NCI-H1105 treated with DMSO at 0.1 percent for 48 hours (cell line): Measurements from ENCODE around the gene DAPK2.

ENCODE experiments used
- DNase-seq: peaks from one replicate; lab custom pipeline; 2025; lab: John Stamatoyannopoulos, UW

DAPK2 gene

GRCh38 chr15:63998489-63998888 is 47.8 kb downstream of the DAPK2 start:
- no peak for DNase-seq

DNA sequence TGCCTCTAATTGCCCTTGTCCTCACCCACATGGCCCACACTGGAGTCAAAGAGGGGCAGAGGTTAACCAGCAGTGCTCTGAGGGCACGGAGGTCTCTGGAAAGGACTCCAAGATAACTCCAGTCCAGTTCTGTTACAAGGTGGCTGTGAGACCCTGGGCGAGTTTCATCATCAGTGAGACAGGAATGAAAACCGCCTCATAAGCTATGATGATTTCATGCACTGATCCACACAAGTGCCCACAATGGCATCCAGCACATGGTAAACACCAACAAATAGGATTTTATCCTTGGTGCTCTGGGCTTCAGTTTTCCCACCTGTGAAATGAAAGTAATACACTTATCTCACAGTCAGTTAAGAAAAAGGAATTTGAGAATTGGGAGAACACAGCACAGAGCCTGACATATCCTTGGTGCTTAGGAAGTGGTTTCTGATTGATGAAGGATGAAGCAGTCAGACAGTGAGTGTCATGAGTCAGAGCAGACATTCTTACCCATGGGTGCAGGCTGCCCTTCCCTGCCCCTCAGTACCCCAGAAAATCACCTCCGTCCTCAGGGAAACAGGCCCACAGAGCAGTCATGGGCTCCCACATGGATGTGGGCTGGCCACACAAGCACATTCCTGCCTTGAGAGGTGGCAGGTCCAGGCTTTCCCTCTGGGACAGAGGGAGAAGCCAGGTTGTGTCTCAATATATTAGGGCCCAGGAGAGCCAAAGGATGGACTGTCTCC is 48.4 kb downstream of the DAPK2 start:
- no peak for DNase-seq

DNA sequence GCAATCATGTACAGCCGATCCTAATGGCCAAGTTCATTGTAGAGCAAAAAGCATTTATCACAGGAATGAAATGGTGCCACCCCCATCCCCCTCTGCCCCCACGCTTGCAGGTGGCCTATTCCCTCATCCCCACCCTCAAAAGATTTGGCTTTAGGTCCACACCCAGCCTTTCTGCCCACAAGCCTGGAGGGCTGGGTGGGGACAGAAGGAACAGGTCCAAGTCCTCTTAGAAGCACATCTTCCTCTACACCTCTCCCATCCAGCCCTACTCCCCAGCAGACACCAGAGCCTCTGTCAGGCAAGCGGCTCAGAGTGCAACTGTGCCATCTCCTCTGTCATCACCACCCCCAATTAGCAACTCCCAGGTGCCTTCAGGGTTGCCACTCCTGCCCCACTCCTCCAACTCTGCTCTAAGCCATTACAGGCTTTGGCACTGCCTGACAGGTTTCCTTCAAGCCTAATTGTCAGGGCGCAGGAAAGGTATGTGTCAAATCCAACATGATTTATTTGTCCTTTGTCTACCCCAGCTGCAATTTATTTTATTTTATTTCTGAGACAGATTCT is 49.4 kb downstream of the DAPK2 start:
- no peak for DNase-seq

- no peak for DNase-seq
These were observed 50.5 kb downstream of the DAPK2 start for GRCh38 chr15:63995789-63996188.

DNA sequence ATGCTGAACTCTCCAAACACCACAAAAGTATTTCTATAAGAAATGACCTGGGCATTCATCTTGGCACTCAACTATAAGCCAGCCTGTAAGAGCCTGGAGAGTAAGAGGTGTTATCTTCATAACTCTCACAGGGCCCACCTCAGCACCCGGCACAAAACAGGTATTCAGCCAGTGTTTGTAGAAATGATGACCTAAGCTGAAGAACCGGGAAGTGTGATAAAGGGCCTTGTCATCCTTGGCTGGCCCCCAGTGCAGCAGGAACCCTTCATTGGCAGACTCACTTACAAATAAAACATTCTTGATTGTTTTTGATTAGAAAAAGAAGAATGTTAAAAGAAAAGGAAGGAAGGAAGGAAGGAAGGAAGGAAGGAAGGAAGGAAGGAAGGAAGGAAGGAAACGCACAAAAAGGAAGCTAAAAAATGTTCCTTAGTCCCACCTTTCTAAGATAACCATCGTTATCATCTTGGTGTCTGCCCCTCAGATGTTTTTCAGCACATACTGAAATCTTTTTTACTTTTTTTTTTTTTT is 52.1 kb downstream of the DAPK2 start:
- DNase-seq, result no peak

GRCh38 chr15:63992300-63992699 is 54.0 kb downstream of the DAPK2 start:
- DNase-seq, result no peak

- no peak for DNase-seq
These were observed 54.6 kb downstream of the DAPK2 start for GRCh38 chr15:63991706-63992105.

DNA sequence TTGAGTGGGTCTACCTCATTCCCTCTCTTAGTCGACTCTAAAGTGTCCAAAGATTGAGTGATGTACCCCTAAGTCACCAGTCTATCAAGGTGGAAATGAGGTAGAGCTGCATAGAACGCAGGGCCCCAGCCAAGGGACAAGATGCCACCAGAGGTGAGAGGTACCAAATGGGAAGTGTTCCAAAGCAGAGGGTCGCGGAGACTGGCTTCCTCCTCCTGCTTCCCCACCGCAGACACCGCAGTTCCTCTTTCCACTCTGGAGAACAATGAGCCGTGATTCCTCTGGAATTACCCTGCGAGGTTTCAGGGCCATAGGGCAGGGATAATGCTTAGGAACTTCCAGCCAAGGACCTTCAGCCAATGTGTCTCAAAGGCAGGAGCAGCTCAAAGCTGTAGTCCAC is 55.8 kb downstream of the DAPK2 start:
- DNase-seq, result no peak

DNA sequence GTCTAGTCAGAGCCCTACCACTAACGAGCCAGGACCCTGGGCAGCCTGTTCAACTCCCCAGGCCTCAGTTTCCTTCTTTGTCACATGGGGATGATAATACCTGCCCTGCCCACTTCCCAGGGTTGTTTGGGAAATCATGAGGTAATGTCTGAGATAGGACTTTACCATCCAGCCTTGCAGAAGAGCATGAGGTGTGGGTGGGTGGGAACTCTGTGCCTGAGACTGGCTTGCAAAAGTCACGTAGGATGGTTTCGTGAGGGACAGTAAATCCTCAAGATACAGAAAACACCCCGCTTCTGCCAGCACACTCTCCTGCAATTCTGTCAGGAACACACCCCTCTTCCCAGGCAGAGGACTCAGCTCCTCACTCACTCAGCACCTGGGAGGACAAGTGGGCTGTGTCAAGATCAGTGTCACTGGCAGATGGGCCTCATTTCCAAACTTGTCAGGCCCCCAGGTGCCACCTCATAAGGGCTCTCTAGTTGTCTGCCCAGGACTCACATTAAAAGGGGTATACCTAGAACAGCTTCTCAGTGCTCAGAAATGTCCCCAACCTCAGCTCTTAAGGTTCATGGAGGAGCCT is 58.4 kb downstream of the DAPK2 start:
- no peak for DNase-seq

DNA sequence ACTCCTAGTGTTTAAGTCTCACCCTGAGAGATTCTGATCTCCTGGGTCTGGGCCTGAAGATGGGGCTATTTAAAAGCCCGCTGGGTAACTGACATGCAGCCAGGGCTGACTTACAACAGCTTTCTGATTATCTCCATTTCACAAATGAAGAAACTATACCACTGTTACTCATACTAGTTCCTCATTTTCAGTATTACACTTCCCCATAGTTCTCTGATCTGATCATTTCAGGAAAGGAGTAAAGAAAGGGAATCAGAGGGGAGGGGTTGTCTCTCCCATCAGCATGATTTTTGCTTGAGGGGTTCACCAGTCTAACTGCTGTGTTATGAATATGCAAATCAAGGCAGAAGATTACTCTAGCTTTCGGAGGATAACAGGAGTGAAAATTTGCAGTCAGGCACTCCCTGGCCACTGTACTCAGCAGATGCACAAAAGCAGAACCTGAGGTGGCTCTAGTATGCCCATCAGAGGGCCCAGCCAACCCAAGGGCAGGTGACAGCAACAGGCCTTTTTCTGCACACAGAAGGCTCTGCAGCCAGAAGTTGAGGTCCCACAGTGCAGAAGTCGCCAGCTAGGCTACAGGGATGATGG is 59.4 kb downstream of the DAPK2 start:
- no peak for DNase-seq

DNA sequence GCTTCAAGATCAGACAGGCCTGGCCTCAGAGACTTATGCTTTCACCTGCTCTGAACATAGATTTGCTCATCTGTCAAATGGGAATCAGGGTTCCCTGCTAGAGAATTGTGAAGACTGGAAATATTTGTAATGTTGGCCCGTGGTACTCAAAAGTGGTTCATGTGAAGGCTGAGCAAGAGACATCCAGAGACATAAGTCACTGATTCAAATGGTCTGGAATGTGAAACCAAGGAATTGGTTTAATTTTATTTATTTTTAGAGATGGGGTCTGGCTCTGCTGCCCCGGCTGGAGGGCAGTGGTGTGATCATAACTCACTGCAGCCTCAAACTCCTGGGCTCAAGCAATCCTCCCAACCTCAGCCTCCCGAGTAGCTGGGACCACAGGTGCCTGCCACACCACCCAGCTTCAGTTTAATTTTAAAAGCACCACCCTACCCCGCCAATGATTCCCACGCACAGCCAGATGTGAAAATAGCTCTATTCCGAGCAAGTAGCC is 60.1 kb downstream of the DAPK2 start:
- no peak for DNase-seq

DNA sequence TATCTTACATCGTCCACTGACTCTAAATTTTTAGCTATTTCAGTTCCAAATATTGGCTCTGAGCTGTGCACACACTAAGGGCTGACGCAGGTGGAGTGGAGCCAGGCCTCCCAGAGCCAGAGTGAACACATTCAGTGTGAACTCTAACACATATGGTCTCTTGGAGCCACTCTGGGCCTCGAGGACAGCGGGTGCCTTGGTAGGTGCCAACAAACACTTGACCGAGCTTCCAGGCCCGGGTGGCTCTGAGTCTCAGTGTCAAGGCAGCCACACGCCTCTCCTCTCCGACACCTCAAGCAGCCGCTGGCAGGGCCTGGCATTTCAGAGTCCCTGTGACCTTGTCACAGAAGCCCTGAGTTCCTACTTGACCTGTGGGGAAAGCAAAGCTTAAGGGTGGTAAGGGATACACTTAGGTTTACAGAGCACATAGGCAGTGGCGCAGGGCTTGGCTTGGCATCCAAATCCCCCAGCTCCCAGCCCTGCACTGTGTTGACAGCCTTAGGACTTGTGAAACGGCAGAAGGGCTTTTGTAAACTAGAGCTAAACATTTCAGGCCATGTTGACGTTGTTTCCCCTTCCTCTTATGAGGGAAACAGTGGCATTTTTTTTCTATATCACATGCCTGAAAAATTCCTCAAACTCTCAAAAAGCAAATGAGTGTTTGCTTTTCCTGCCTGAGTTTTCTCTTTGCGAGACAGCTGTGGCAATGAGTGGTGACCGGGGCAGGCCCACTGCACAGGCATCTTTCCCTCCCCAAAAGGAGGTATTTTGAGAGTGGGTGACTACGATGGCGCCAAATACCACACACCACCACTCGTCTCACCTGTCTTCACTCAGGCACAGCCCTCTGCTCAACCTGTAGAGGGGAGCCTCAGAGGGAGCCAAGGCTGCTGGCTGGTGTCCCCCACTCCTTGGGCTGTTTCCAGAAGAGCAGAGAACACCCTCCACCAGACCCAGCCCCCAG is 60.8 kb downstream of the DAPK2 start:
- DNase-seq, result no peak

GRCh38 chr15:63984331-63984730 is 62.0 kb downstream of the DAPK2 start:
- DNase-seq, result no peak

DNA sequence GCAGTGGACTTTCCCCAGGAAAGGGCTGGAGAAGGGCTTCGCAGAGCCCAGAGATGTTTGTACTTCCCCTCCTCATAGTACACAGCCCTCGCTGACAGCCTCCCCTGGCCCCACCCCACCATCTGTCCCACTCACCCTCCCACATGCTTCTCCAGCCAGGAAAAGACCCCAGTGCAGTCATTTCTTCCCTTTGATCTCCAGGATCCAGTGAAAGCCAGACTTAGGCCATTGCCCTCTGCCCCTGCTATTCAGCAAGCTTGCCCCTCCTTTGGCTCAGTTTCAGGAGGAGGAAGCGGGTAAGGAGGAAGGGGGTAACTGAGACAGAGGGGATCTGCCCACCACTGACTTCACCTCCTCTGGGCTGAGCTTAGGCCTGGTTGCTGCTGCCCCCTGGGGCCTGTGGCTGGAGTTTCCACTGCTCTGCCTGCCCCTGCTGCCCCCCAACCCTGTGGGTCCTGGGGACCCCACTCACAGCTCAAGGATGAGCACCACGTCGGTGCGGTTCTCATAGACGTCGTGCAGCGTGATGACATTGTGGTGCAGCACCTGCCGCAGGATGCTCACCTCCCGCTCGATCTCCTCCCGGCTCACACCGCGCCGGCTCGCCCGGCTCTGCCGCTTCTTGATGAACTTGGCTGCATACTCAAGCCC is 63.1 kb downstream of the DAPK2 start:
- DNase-seq, result no peak

DNA sequence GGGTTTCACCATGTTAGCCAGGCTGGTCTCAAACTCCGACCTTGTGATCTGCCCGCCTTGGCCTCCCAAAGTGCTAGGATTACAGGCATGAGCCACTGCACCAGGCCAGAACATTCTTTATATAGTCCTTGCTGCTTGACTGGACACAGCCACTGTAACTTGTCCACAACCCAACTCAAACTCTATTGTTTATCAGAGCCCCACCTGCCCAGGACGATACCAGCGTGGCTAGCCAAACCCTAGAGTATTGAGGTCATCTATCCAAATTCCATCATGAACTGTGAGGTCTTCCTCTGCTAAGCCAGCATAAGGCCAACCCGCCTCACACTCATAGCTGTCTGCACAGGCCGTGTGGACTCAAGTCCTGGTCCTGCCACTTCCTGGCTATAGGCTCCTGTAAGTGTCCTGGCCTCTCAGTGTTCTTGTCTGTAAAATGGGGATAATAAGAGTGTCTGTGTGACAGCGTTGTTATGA is 63.9 kb downstream of the DAPK2 start:
- no peak for DNase-seq

GRCh38 chr15:63981596-63982320 is 64.5 kb downstream of the DAPK2 start:
- no peak for DNase-seq

DNA sequence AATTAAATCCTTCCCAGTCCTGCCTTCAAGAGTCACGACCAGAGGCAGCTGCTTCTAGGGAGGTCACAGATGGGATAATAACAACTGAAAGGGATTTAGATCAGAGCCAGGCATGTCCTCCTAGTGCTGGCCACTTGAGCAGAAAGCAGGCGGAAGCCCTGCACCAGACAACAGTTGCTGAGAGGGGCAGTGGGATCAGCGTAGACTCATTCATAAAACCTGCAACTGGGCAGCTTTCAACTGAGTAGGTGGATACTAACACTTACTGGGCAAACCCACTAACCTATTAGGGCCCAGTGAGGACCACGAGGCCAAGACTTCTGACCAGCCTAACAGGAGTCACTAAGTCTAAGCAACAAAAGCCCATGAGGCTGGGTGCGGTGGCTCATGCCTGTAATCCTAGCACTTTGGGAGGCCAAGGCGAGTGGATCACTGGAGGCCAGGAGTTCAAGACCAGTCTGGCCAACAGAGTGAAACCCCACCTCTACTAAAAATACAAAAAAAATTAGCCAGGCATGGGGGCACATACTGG is 67.0 kb downstream of the DAPK2 start:
- no peak for DNase-seq

- no peak for DNase-seq
These were observed 67.6 kb downstream of the DAPK2 start for GRCh38 chr15:63978511-63979261.

GRCh38 chr15:63977119-63977518 is 69.2 kb downstream of the DAPK2 start:
- no peak for DNase-seq
